Endothelial cell of umbilical vein (primary cell): ENCODE measurements around the gene EDEM1.

Experiments
- EZH2 ChIP-seq: IDR thresholded peaks from 2 replicates; pipeline ENCODE4 v1.6.1; 2012; ENCODE audit warnings: borderline replicate concordance, low read depth, mild to moderate bottlenecking, moderate library complexity, low read length, inconsistent platforms; ENCODE audit not compliant: severe bottlenecking
- FOS ChIP-seq: IDR thresholded peaks from 2 replicates; pipeline ENCODE4 v1.6.1; 2011; ENCODE audit warnings: mild to moderate bottlenecking, low read length, moderate library complexity, borderline replicate concordance; ENCODE audit not compliant: insufficient read depth
- MYC ChIP-seq: IDR thresholded peaks from one replicate; pipeline ENCODE4 v1.6.1; 2011; ENCODE audit warnings: mild to moderate bottlenecking, low read depth, low read length
- POLR2A ChIP-seq: IDR thresholded peaks from 2 replicates; pipeline ENCODE4 v1.6.1; 2012; ENCODE audit warnings: low read depth, mild to moderate bottlenecking, control low read depth, low read length
- POLR2AphosphoS5 ChIP-seq: IDR thresholded peaks from 2 replicates; pipeline ENCODE4 v1.6.1; 2012; ENCODE audit warnings: low read depth, mild to moderate bottlenecking, control low read depth, low read length, moderate library complexity; ENCODE audit not compliant: insufficient read depth
- TF ChIP-seq, protein P1 (sequence below), 2 donors: IDR thresholded peaks; 1 replicate in 1 of 2; 2 replicates in 1 of 2; pipeline ENCODE4 v1.5.1; 2011; ENCODE audit warnings: low read length in 2 of 2, mild to moderate bottlenecking in 2 of 2, moderate library complexity in 2 of 2, control low read depth in 1 of 2, inconsistent platforms in 1 of 2, low read depth in 1 of 2; ENCODE audit not compliant: insufficient read depth in 1 of 2; ENCODE audit errors: extremely low read depth in 1 of 2

DNA sequence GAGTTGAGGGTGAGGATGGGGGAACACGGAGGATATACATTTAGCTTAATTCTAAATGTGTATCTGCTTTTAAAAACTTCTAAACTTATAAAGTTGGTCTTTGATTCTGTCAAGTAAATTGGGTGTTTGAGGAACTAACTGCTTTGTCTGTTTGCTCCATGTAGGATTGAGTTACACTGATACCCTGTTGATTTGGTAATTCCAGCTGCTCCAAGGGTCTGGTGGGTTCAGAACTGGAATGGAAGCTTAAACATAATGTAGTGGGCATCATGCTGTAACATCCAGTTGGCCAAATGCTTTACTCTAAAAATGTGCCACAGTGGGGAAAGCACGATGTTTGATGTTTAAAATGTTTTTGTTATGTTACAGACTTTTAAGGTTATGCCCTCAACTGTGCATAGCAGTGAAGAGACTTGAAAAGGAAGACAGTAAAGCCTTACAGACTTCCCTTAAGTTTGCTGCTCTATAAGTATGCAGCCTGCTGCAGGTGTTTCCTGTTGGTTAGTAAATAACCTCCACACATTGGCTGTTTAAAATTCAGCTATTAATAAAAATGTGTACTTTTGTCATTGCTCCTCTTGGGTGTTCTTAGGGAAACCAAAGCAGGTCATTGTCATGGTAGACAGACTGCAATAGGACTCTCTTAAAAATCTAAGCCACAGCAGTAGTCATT lies 5.9 kb upstream of the EDEM1 start:
- no peak for TF ChIP-seq POLR2A
- TF ChIP-seq, protein P1, sequence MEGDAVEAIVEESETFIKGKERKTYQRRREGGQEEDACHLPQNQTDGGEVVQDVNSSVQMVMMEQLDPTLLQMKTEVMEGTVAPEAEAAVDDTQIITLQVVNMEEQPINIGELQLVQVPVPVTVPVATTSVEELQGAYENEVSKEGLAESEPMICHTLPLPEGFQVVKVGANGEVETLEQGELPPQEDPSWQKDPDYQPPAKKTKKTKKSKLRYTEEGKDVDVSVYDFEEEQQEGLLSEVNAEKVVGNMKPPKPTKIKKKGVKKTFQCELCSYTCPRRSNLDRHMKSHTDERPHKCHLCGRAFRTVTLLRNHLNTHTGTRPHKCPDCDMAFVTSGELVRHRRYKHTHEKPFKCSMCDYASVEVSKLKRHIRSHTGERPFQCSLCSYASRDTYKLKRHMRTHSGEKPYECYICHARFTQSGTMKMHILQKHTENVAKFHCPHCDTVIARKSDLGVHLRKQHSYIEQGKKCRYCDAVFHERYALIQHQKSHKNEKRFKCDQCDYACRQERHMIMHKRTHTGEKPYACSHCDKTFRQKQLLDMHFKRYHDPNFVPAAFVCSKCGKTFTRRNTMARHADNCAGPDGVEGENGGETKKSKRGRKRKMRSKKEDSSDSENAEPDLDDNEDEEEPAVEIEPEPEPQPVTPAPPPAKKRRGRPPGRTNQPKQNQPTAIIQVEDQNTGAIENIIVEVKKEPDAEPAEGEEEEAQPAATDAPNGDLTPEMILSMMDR (IDR thresholded peaks at IDR 0.05; ENCODE audit: extremely low read depth in 1 of 2, insufficient read depth in 1 of 2, low read depth in 1 of 2, low read length in 2 of 2): no peak
- no peak for TF ChIP-seq EZH2
- TF ChIP-seq FOS: no peak
- TF ChIP-seq MYC: no peak
- TF ChIP-seq POLR2AphosphoS5: no peak
